ENCODE data around the gene PHF21A. TPM values are rescaled to one million over a fixed set of nuclear protein-coding genes. Genes with fewer than 3 reads are reported as not detected.

PHF21A gene
- total RNA-seq, 1 experiment from 2014 or later: 6.4 TPM

DNA sequence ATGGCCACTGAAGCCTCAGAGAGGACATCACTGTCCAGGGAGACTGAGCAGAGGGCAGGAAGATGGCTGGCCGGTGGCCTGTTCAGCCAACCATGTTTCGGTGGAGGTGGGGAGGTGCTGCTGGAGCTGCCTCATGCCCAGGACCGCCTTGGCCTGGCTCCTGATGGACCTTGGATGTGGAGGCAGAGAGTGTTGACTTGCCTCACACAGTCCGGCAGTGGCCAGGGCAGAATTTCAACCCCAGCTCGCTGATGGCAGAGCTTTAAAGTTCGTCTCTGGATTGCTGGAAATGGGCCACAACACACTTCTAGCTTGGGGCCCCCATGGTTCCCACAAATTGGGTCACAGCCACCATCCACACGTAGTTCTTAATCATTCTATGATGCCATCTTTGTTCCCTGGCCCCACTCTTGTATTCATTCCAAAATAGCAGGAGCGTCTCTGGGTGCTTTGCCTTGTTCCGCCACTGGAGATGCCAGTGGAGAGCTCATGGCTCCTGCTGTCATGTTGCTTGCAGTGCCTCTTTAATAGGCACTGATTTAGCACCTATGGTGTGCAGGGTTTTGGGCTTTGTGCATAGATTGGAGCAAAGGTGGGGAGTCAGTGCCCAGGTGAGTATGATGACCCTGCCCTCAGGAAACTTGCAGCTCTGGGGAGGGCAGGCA lies 230.2 kb downstream of the PHF21A start:
- Histone ChIP-seq H3K4me3 (no peak overlapping the region), H3K27ac (no peak overlapping the region), H3K9me3 (replicated peaks) (no peaks in the 10 kb centered on the region), H3K4me1 (replicated peaks) (peaks cover under 1% of the 10 kb centered on the region; the same call in 1 of the 2 replicates), H3K36me3 (no peaks in the 10 kb centered on the region), H3K27me3 (replicated peaks) (peaks cover 11% of the 10 kb centered on the region)
- no peak for DNase-seq (ENCODE audit: low read depth in 1 of 2, low spot score in 2 of 2)

- no peak for DNase-seq (ENCODE audit: low read depth in 1 of 2, low spot score in 2 of 2)
- H3K4me1 ChIP-seq (replicated peaks): peaks cover 9% of the 10 kb centered on the region
- peaks cover 8% of the 10 kb centered on the region for H3K27me3 ChIP-seq (replicated peaks)
- H3K4me3 ChIP-seq: no peak overlapping the region
- H3K27ac ChIP-seq: no peak overlapping the region
- H3K9me3 ChIP-seq (replicated peaks): peaks cover 3% of the 10 kb centered on the region; the same call in 1 of the 2 replicates
- no peaks in the 10 kb centered on the region; the same call in 1 of the 2 replicates for H3K36me3 ChIP-seq
Measured at GRCh38 chr11:45889966-45890365, 231.3 kb downstream of the PHF21A start.

DNA sequence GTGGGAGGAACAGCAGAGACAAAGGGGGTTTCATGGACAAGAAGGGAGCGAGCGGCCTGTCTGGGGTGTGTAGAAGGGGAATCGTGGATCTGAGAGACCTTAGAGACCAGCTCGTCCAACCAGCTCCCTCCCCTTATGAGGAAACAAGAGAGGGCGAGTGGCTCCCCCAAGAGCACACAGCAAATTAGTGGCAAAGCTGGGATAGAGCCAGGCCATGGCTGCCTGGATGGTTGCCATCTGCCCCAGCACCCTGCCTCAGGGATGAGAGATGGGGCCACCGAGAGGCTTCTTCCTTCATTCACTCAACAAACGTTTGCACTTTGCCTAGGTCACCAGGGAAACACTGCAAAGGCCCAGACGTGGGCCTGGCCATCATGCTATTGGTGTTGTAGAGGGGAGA lies 231.7 kb downstream of the PHF21A start:
- Histone ChIP-seq H3K4me1 (replicated peaks) (peaks cover 9% of the 10 kb centered on the region), H3K27me3 (replicated peaks) (peaks cover 6% of the 10 kb centered on the region), H3K27ac (no peak overlapping the region), H3K4me3 (no peak overlapping the region), H3K36me3 (no peaks in the 10 kb centered on the region; the same call in 1 of the 2 replicates), H3K9me3 (replicated peaks) (peaks cover 3% of the 10 kb centered on the region; the same call in 1 of the 2 replicates)
- DNase-seq (ENCODE audit: low read depth in 1 of 2, low spot score in 2 of 2): no peak

DNA sequence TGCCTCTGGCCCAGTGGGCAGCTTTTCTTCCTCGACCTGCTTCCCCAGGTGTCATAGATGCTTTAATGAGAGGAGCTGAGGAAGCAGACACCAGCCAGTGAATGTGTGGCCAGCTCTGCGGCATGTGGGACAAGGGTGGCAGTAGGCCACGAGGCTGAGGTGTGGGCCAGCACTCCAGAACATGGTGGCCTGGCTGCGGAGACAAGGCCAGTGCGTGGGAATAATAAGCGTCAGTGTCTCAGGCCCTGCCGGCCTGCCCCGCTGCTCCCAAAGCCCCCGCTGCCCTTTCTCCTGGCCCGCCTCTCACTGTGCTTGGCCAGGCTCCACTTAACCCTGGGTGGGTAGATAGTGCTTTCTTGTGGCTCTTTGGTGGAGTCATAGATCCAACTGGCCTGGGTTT lies 233.7 kb downstream of the PHF21A start:
- Histone ChIP-seq H3K4me1 (replicated peaks) (peaks cover 9% of the 10 kb centered on the region), H3K27ac (no peak overlapping the region), H3K36me3 (peaks cover 2% of the 10 kb centered on the region), H3K27me3 (replicated peaks) (peaks cover 6% of the 10 kb centered on the region), H3K9me3 (replicated peaks) (peaks cover 3% of the 10 kb centered on the region; the same call in 1 of the 2 replicates), H3K4me3 (no peak overlapping the region)
- DNase-seq (ENCODE audit: low read depth in 1 of 2, low spot score in 2 of 2): no peak

- peaks cover 6% of the 10 kb centered on the region for H3K27me3 ChIP-seq (replicated peaks)
- no peak overlapping the region for H3K27ac ChIP-seq
- H3K4me1 ChIP-seq (replicated peaks): peaks cover 9% of the 10 kb centered on the region
- H3K36me3 ChIP-seq: peaks cover 7% of the 10 kb centered on the region
- peaks cover 3% of the 10 kb centered on the region; the same call in 1 of the 2 replicates for H3K9me3 ChIP-seq (replicated peaks)
- DNase-seq (ENCODE audit: low read depth in 1 of 2, low spot score in 2 of 2): no peak
- H3K4me3 ChIP-seq: no peak overlapping the region
Measured at GRCh38 chr11:45886816-45887520, 234.3 kb downstream of the PHF21A start.

GRCh38 chr11:45885921-45886721 lies 235.1 kb downstream of the PHF21A start:
- no peak for DNase-seq (ENCODE audit: low read depth in 1 of 2, low spot score in 2 of 2)
- Histone ChIP-seq H3K27ac (no peak overlapping the region), H3K27me3 (replicated peaks) (peaks cover 6% of the 10 kb centered on the region), H3K9me3 (replicated peaks) (peaks cover 3% of the 10 kb centered on the region; the same call in 1 of the 2 replicates), H3K4me3 (peak overlapping the region; percentile 41), H3K4me1 (replicated peaks) (peaks cover 9% of the 10 kb centered on the region), H3K36me3 (peaks cover 15% of the 10 kb centered on the region)

GRCh38 chr11:45885274-45885920 lies 235.9 kb downstream of the PHF21A start, which contains the start of gene MAPK8IP1:
Gene MAPK8IP1, plus strand, starts transcription at chr11:45885651. Its CDS starts 170 bp downstream, at chr11:45885821.
- Histone ChIP-seq H3K36me3 (peaks cover 22% of the 10 kb centered on the region), H3K4me1 (replicated peaks) (peaks cover 9% of the 10 kb centered on the region), H3K27ac (no peak within 1 kb of the TSS), H3K27me3 (replicated peaks) (peaks cover 6% of the 10 kb centered on the region), H3K9me3 (replicated peaks) (peaks cover 3% of the 10 kb centered on the region; the same call in 1 of the 2 replicates), H3K4me3 (peak within 1 kb of the TSS; percentile 41)
- peak; percentile 33 to 70 for DNase-seq (ENCODE audit: low read depth in 1 of 2, low spot score in 2 of 2)

DNA sequence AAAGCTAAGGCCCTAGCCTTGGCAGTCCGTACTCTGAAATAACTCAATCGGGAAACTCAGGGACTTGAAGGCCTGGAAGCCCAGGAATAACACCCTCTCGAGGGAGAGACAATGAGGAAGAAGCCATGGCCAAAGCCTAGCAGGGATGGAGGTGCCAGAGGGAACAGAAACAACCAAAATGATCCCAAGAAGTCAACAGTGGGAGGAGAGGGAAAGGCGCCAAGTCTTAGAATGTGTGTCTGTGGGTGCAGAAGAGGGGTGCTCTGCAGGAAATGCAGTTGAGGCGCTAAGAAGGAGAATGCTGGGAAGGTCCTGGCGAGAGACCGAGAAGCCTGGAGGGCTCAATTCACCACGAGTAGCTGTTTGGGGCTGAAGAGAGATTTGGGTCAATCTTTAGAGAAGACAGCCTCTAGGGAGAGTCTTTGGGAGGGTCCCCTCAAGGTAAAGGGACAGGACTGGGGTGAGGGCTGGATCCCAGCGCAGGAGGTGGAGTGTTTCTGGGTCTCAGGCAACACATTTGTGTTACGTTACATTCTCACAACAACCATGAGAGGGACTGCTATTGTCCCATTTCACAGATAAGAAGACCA lies 236.6 kb downstream of the PHF21A start:
- H3K36me3 ChIP-seq: peaks cover 27% of the 10 kb centered on the region
- H3K27ac ChIP-seq: no peak overlapping the region
- DNase-seq (ENCODE audit: low read depth in 1 of 2, low spot score in 2 of 2): no peak
- H3K4me3 ChIP-seq: no peak overlapping the region
- peaks cover 3% of the 10 kb centered on the region; the same call in 1 of the 2 replicates for H3K9me3 ChIP-seq (replicated peaks)
- peaks cover 6% of the 10 kb centered on the region for H3K27me3 ChIP-seq (replicated peaks)
- H3K4me1 ChIP-seq (replicated peaks): peaks cover 13% of the 10 kb centered on the region

Other genes starting within 250 kb of the PHF21A start
- 2.6 and 4.3 TPM in 2 replicates for gene MAPK8IP1, start 235.8 kb downstream of the PHF21A start, total RNA-seq (2014; rRNA removed; shearing (Covaris generic))
- gene FREY1, start 214.2 kb downstream of the PHF21A start, total RNA-seq (2014; rRNA removed; shearing (Covaris generic)): 0.21 TPM in 1 of 2 replicates, not detected in the other
- 33.4 and 33.9 TPM in 2 replicates for gene PEX16, start 203.6 kb downstream of the PHF21A start, total RNA-seq (2014; rRNA removed; shearing (Covaris generic))
- not detected in 2 replicates for gene LARGE2, start 198.8 kb downstream of the PHF21A start, total RNA-seq (2014; rRNA removed; shearing (Covaris generic))
- 12.1 and 22.7 TPM in 2 replicates for gene CREB3L1, start 156.2 kb upstream of the PHF21A start, total RNA-seq (2014; rRNA removed; shearing (Covaris generic))
- 43.7 and 47.6 TPM in 2 replicates for gene DGKZ, start 226.0 kb upstream of the PHF21A start, total RNA-seq (2014; rRNA removed; shearing (Covaris generic))